HG03066 (cell line): ENCODE measurements around the gene SPINK13.
"Not testable (repeated sequence)": the region's sequence is repeated elsewhere in the genome, so short reads cannot be mapped to it uniquely, and the experiment has no call there.

Experiments used
- ATAC-seq: cut with Tn5 transposase; IDR thresholded peaks from one replicate; pipeline ENCODE4 v1.9.1; 2021; ENCODE audit warnings: low read depth; ENCODE audit not compliant: unreplicated experiment

SPINK13 gene

GRCh38 chr5:148311484-148311883, 42.9 kb downstream of the SPINK13 start:
- ATAC-seq, result no peak

- no peak for ATAC-seq
Measured at GRCh38 chr5:148312153-148312552, 43.6 kb downstream of the SPINK13 start, which contains the start of gene SPINK7. Gene SPINK7 (plus strand): TSS chr5:148312423. CDS start chr5:148312484, 61 bp downstream.

- no peak for ATAC-seq
Measured at GRCh38 chr5:148314187-148314586, 45.6 kb downstream of the SPINK13 start.

GRCh38 chr5:148314731-148315130, 46.1 kb downstream of the SPINK13 start:
- no peak for ATAC-seq

- ATAC-seq, result not testable (repeated sequence)
Measured at GRCh38 chr5:148320011-148320963, 51.7 kb downstream of the SPINK13 start.

GRCh38 chr5:148333262-148333849, 64.8 kb downstream of the SPINK13 start:
- ATAC-seq, result no peak

GRCh38 chr5:148335259-148335658, 66.7 kb downstream of the SPINK13 start, which contains the start of gene SPINK9:
Gene SPINK9 (plus strand): TSS chr5:148335559. CDS start chr5:148335614, 55 bp downstream.
- no peak for ATAC-seq
